OCI-LY1 (cell line): ENCODE data around the gene STMN1.

ENCODE experiments used
- H2AFZ ChIP-seq: fragments of 200-600 bp; sonication (generic), shearing (Covaris generic); 2 replicates; pipeline ENCODE4 v1.6.0; 2014; ENCODE audit warnings: antibody characterized with exemption, mild to moderate bottlenecking, low read length
- H3F3A ChIP-seq: fragments of 200-600 bp; sonication (generic), shearing (Covaris generic); 2 replicates; pipeline ENCODE4 v1.6.0; 2014; ENCODE audit warnings: mild to moderate bottlenecking, antibody characterized with exemption, low read length, moderate library complexity; ENCODE audit not compliant: insufficient read depth
- H3K27ac ChIP-seq: fragments of 200-600 bp; sonication (generic); 2 replicates; pipeline ENCODE4 v1.5.1; 2014; ENCODE audit warnings: low read length, mixed run types, mild to moderate bottlenecking, low read depth; ENCODE audit not compliant: poor library complexity, severe bottlenecking
- H3K27me3 ChIP-seq: fragments of 200-600 bp; sonication (generic); 2 replicates; pipeline ENCODE4 v1.6.0; 2014; ENCODE audit warnings: antibody characterized with exemption, mild to moderate bottlenecking, low read length, moderate library complexity; ENCODE audit not compliant: insufficient read depth
- H3K36me3 ChIP-seq: fragments of 200-600 bp; sonication (generic); 2 replicates; pipeline ENCODE4 v1.6.1; 2014; ENCODE audit warnings: mild to moderate bottlenecking, antibody characterized with exemption, low read length, moderate library complexity, mixed read lengths; ENCODE audit not compliant: insufficient read depth
- H3K4me1 ChIP-seq: fragments of 200-600 bp; sonication (generic); 2 replicates; pipeline ENCODE4 v1.5.1; 2014; ENCODE audit warnings: mild to moderate bottlenecking, low read length, moderate library complexity; ENCODE audit not compliant: insufficient read depth, severe bottlenecking
- H3K4me2 ChIP-seq: fragments of 200-600 bp; sonication (generic), shearing (Covaris generic); 2 replicates; pipeline ENCODE4 v1.6.1; 2014; ENCODE audit warnings: low read length
- H3K4me3 ChIP-seq: fragments of 200-600 bp; sonication (generic); 2 replicates; pipeline ENCODE4 v1.5.1; 2014; ENCODE audit warnings: low read length, low read depth, mild to moderate bottlenecking, mixed read lengths; ENCODE audit not compliant: poor library complexity, severe bottlenecking
- H3K79me2 ChIP-seq: fragments of 200-600 bp; shearing (Covaris generic); 2 replicates; pipeline ENCODE4 v1.6.1; 2016; ENCODE audit warnings: mixed run types, low read length, mixed read lengths; ENCODE audit not compliant: insufficient read depth
- H3K9ac ChIP-seq: fragments of 200-600 bp; sonication (generic), shearing (Covaris generic); 2 replicates; pipeline ENCODE4 v1.6.1; 2014; ENCODE audit warnings: mild to moderate bottlenecking, low read length, mixed read lengths
- H3K9me2 ChIP-seq: fragments of 200-600 bp; sonication (generic), shearing (Covaris generic); 2 replicates; pipeline ENCODE4 v1.6.1; 2014; ENCODE audit warnings: low read depth, mild to moderate bottlenecking, low read length, mixed read lengths
- H3K9me3 ChIP-seq: fragments of 200-600 bp; shearing (Covaris generic); 2 replicates; pipeline ENCODE4 v1.6.1; 2014; ENCODE audit warnings: low read length, mixed read lengths
- H4K20me1 ChIP-seq: fragments of 200-600 bp; sonication (generic), shearing (Covaris generic); 2 replicates; pipeline ENCODE4 v1.6.0; 2016; ENCODE audit warnings: mild to moderate bottlenecking, low read length; ENCODE audit not compliant: insufficient read depth
- CTCF ChIP-seq: fragments of 200-600 bp; sonication (generic), shearing (Covaris generic); IDR thresholded peaks from 2 replicates; pipeline ENCODE4 v1.5.1; 2017; ENCODE audit warnings: mild to moderate bottlenecking, antibody characterized with exemption, low read length, moderate library complexity, mixed read lengths
- EZH2 ChIP-seq: fragments of 200-600 bp; sonication (generic), shearing (Covaris generic); IDR thresholded peaks from 2 replicates; pipeline ENCODE4 v1.8.0; 2017; ENCODE audit warnings: borderline replicate concordance, mixed run types, mild to moderate bottlenecking, antibody characterized with exemption, low read length, moderate library complexity, mixed read lengths

Gene STMN1

DNA sequence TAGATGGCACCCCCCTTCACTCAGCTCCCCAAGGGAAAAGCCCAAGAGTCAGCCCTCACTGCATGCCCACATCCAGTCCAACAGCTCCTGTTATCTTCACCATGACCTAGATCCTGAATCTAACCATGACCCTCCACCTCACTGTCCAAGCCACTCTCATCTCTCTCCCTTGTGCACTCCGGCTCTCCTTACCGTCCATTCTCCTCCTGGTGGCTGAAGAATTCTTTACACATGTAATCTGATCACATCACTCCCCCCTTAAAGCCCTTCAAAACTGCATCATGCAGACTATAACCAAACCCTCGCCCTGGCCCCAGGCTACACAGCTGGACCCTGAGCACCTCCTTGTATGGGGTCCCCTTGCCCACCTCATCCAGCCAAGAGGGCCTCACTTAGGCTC, 16.7 kb downstream of the STMN1 start:
- Histone ChIP-seq H2AFZ (no peak overlapping the region), H3K79me2 (no peaks in the 10 kb centered on the region), H3K36me3 (peaks cover 28% of the 10 kb centered on the region), H3K27ac (no peak overlapping the region), H3K27me3 (no peaks in the 10 kb centered on the region), H3K9ac (no peak overlapping the region), H3K4me2 (no peak overlapping the region), H3F3A (no peaks in the 10 kb centered on the region), H3K9me2 (no peaks in the 10 kb centered on the region), H3K4me1 (no peaks in the 10 kb centered on the region), H3K9me3 (no peaks in the 10 kb centered on the region), H3K4me3 (no peak overlapping the region), H4K20me1 (no peaks in the 10 kb centered on the region)
- no peak for TF ChIP-seq CTCF
- TF ChIP-seq EZH2: no peak

GRCh38 chr1:25888426-25888987, 17.7 kb downstream of the STMN1 start:
- TF ChIP-seq EZH2 (no peak), CTCF (no peak)

DNA sequence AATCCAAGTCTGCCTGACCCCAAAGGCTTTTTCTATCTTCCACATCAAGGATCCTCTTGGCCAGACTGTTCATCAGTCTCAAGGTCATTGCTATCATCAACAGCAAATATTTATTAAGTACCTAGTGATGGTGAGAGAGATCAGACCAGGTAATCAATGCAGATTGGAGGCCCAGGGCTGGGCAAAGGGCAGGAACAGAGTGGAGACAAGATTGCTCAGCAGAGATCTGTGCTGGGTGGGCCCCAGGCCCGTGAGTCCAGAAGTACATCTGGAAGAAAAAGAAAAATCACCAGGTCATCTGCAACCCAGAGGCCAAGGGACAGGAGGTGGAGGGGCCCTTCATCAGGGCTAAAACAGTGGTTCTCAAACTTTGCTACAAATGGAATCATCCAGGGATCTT, 20.6 kb downstream of the STMN1 start:
- H3K27me3 ChIP-seq: no peaks in the 10 kb centered on the region
- H3K4me1 ChIP-seq: no peaks in the 10 kb centered on the region
- no peak overlapping the region for H3K4me3 ChIP-seq
- peaks cover 17% of the 10 kb centered on the region for H3K36me3 ChIP-seq
- no peaks in the 10 kb centered on the region for H3F3A ChIP-seq
- no peak overlapping the region for H3K27ac ChIP-seq
- no peaks in the 10 kb centered on the region for H3K79me2 ChIP-seq
- no peaks in the 10 kb centered on the region for H3K9me2 ChIP-seq
- H2AFZ ChIP-seq: no peak overlapping the region
- no peaks in the 10 kb centered on the region for H3K9me3 ChIP-seq
- no peaks in the 10 kb centered on the region for H4K20me1 ChIP-seq
- H3K9ac ChIP-seq: no peak overlapping the region
- no peak overlapping the region for H3K4me2 ChIP-seq
- TF ChIP-seq EZH2: no peak
- TF ChIP-seq CTCF: no peak

More at GRCh38 chr1:25888426-25888987, 17.7 kb downstream of the STMN1 start:
- H3F3A ChIP-seq: no peaks in the 10 kb centered on the region
- no peaks in the 10 kb centered on the region for H3K27me3 ChIP-seq
- H3K4me3 ChIP-seq: no peak overlapping the region
- H3K36me3 ChIP-seq: peaks cover 19% of the 10 kb centered on the region
- no peak overlapping the region for H3K4me2 ChIP-seq
- no peak overlapping the region for H3K27ac ChIP-seq
- H3K79me2 ChIP-seq: no peaks in the 10 kb centered on the region
- no peaks in the 10 kb centered on the region for H3K9me3 ChIP-seq
- no peaks in the 10 kb centered on the region for H4K20me1 ChIP-seq
- H3K4me1 ChIP-seq: no peaks in the 10 kb centered on the region
- H3K9me2 ChIP-seq: no peaks in the 10 kb centered on the region
- H3K9ac ChIP-seq: no peak overlapping the region
- H2AFZ ChIP-seq: no peak overlapping the region
